Hepatocyte (in vitro differentiated cells): ENCODE measurements around the gene TFDP2. TPM values are rescaled to one million over a fixed set of nuclear protein-coding genes. Genes with fewer than 3 reads are reported as not detected.
"Not testable (repeated sequence)": the region's sequence is repeated elsewhere in the genome, so short reads cannot be mapped to it uniquely, and the experiment has no call there.

Experiments used
- DNase-seq: peaks from one replicate; pipeline ENCODE4 v3.0.0-alpha.2; 2016; ENCODE audit warnings: low spot score
- H2AFZ ChIP-seq: fragments of 200-600 bp; sonication (generic); 2 replicates; pipeline ENCODE4 v1.6.0; 2016; ENCODE audit warnings: antibody characterized with exemption, mild to moderate bottlenecking
- H3K27ac ChIP-seq: fragments of 200-600 bp; sonication (generic); 2 replicates; pipeline ENCODE4 v1.5.1; 2016; ENCODE audit warnings: mild to moderate bottlenecking
- H3K27me3 ChIP-seq: fragments of 200-600 bp; sonication (generic); 2 replicates; pipeline ENCODE4 v1.6.1; 2016
- H3K36me3 ChIP-seq: fragments of 200-600 bp; sonication (generic); replicated peaks from 2 replicates; pipeline ENCODE4 v1.5.1; 2016; ENCODE audit warnings: low read depth; ENCODE audit not compliant: insufficient read depth
- H3K4me1 ChIP-seq: fragments of 200-600 bp; sonication (generic); 2 replicates; pipeline ENCODE4 v1.5.1; 2016; ENCODE audit warnings: mild to moderate bottlenecking, moderate library complexity; ENCODE audit not compliant: insufficient read depth
- H3K4me2 ChIP-seq: fragments of 200-600 bp; sonication (generic); 2 replicates; pipeline ENCODE4 v1.6.0; 2016
- H3K4me3 ChIP-seq: fragments of 200-600 bp; sonication (generic); 2 replicates; pipeline ENCODE4 v1.5.1; 2016; ENCODE audit warnings: mild to moderate bottlenecking
- H3K79me2 ChIP-seq: fragments of 200-600 bp; sonication (generic); 2 replicates; pipeline ENCODE4 v1.6.0; 2017; ENCODE audit warnings: mild to moderate bottlenecking
- H3K9me2 ChIP-seq: fragments of 200-600 bp; sonication (generic); replicated peaks from 2 replicates; pipeline ENCODE4 v1.6.0; 2017; ENCODE audit warnings: mild to moderate bottlenecking; ENCODE audit not compliant: insufficient read depth
- H3K9me3 ChIP-seq: fragments of 200-600 bp; sonication (generic); 2 replicates; pipeline ENCODE4 v1.5.1; 2016; ENCODE audit warnings: low read depth, mild to moderate bottlenecking
- H4K20me1 ChIP-seq: fragments of 200-600 bp; sonication (generic); 2 replicates; pipeline ENCODE4 v1.6.0; 2016; ENCODE audit warnings: mild to moderate bottlenecking; ENCODE audit not compliant: insufficient read depth, poor library complexity, severe bottlenecking
- CTCF ChIP-seq: fragments of 200-600 bp; sonication (generic); IDR thresholded peaks from 2 replicates; pipeline ENCODE4 v1.5.1; 2016; ENCODE audit warnings: antibody characterized with exemption, mild to moderate bottlenecking; ENCODE audit not compliant: poor library complexity
- EZH2 ChIP-seq: fragments of 200-600 bp; sonication (generic); IDR thresholded peaks from 2 replicates; pipeline ENCODE4 v1.6.1; 2016; ENCODE audit warnings: antibody characterized with exemption, mild to moderate bottlenecking, borderline replicate concordance
- EZH2phosphoT487 ChIP-seq: fragments of 200-600 bp; sonication (generic); IDR thresholded peaks from one replicate; pipeline ENCODE4 v1.6.1; 2018; ENCODE audit warnings: antibody characterized with exemption, mild to moderate bottlenecking, low read depth, moderate library complexity; ENCODE audit not compliant: unreplicated experiment, severe bottlenecking
- WGBS: methylation state at CpG from one replicate; pipeline ENCODE4 v1.1.6; 2016; ENCODE audit warnings: low lambda C conversion rate; ENCODE audit errors: missing lambda C conversion rate; 5-methylcytosine and 5-hydroxymethylcytosine counted together
- polyA plus RNA-seq: library from polyadenylated mRNA; unstranded; fragments of >200 nt; fragmentation: Nextera tagmentation; extraction: Ambion mirVana; gene quantifications from 2 replicates; pipeline ENCODE4 v1.2.1, GENCODE V29; 2016
- total RNA-seq: library from RNA; depleted of rRNA; stranded (reverse); fragments of >200 nt; gene quantifications from 2 replicates; pipeline ENCODE4 v1.2.3, GENCODE V29; 2014

Gene TFDP2
- total and polyA plus RNA-seq, 2 experiments from 2014 or later: 57.6 to 61.6 TPM

- Histone ChIP-seq H3K27me3 (no peaks in the 10 kb centered on the region), H3K79me2 (no peaks in the 10 kb centered on the region), H4K20me1 (no peaks in the 10 kb centered on the region), H3K9me2 (no peaks in the 10 kb centered on the region), H3K4me3 (no peak overlapping the region), H2AFZ (no peak overlapping the region), H3K9me3 (no peaks in the 10 kb centered on the region), H3K36me3 (no peaks in the 10 kb centered on the region), H3K4me2 (no peak overlapping the region), H3K27ac (no peak overlapping the region), H3K4me1 (no peaks in the 10 kb centered on the region)
- WGBS: 85% methylated on average over 7 of the region's 9 CpGs
- DNase-seq: no peak
- no peak for TF ChIP-seq EZH2
- TF ChIP-seq EZH2phosphoT487: no peak
- no peak for TF ChIP-seq CTCF
These were observed 222.4 kb downstream of the TFDP2 start for GRCh38 chr3:141926929-141927328.

GRCh38 chr3:141925677-141926076 lies 223.7 kb downstream of the TFDP2 start:
- not testable (repeated sequence) for H3K27ac ChIP-seq, H2AFZ ChIP-seq, H3K4me3 ChIP-seq, H3K9me3 ChIP-seq, H3K36me3 ChIP-seq, H3K79me2 ChIP-seq, H3K27me3 ChIP-seq, H4K20me1 ChIP-seq, DNase-seq, H3K9me2 ChIP-seq, H3K4me1 ChIP-seq, H3K4me2 ChIP-seq
- 91% methylated on average over 5 of the region's 5 CpGs for WGBS

GRCh38 chr3:141921316-141921715 lies 228.0 kb downstream of the TFDP2 start:
- TF ChIP-seq EZH2 (no peak), CTCF (no peak), EZH2phosphoT487 (no peak)
- Histone ChIP-seq H3K4me3 (no peak overlapping the region), H3K27me3 (no peaks in the 10 kb centered on the region), H3K4me1 (no peaks in the 10 kb centered on the region), H3K36me3 (no peaks in the 10 kb centered on the region), H3K9me2 (no peaks in the 10 kb centered on the region), H3K27ac (no peak overlapping the region), H3K9me3 (no peaks in the 10 kb centered on the region), H3K4me2 (no peak overlapping the region), H2AFZ (no peak overlapping the region), H4K20me1 (no peaks in the 10 kb centered on the region), H3K79me2 (no peaks in the 10 kb centered on the region)
- 96% methylated on average over 2 of the region's 2 CpGs for WGBS
- DNase-seq: no peak

- H3K9me3 ChIP-seq: no peaks in the 10 kb centered on the region
- no peak overlapping the region for H3K4me2 ChIP-seq
- 91% methylated on average over 4 of the region's 4 CpGs for WGBS
- H3K4me3 ChIP-seq: no peak overlapping the region
- no peaks in the 10 kb centered on the region for H3K27me3 ChIP-seq
- no peak overlapping the region for H2AFZ ChIP-seq
- no peaks in the 10 kb centered on the region for H3K36me3 ChIP-seq
- H3K27ac ChIP-seq: no peak overlapping the region
- no peaks in the 10 kb centered on the region for H3K9me2 ChIP-seq
- no peaks in the 10 kb centered on the region for H4K20me1 ChIP-seq
- no peak for DNase-seq
- H3K4me1 ChIP-seq: no peaks in the 10 kb centered on the region
- no peak for TF ChIP-seq CTCF
- TF ChIP-seq EZH2: no peak
- no peak for TF ChIP-seq EZH2phosphoT487
- no peaks in the 10 kb centered on the region for H3K79me2 ChIP-seq
These were observed 228.6 kb downstream of the TFDP2 start for GRCh38 chr3:141920701-141921100.
